Uterus (tissue), 2 donors: ENCODE results near the gene MTSS2.

Experiments used
- CTCF ChIP-seq, 4 experiments: fragments of 200-600 bp in 2 of 4; fragments of 450-650 bp in 2 of 4; sonication (generic) in 2 of 4; IDR thresholded peaks; one replicate each; pipeline ENCODE4 v1.5.1; 2016 to 2019; ENCODE audit warnings: antibody characterized with exemption in 4 of 4, mild to moderate bottlenecking in 2 of 4, moderate library complexity in 1 of 4
- POLR2A ChIP-seq, 2 donors: fragments of 450-650 bp; IDR thresholded peaks; one replicate each; pipeline ENCODE4 v1.6.1; 2016; ENCODE audit warnings: antibody characterized with exemption in 2 of 2, mild to moderate bottlenecking in 1 of 2, moderate library complexity in 1 of 2

GRCh38 chr16:70674221-70675014, 11.4 kb downstream of the MTSS2 start:
- TF ChIP-seq CTCF (IDR thresholded peaks at IDR 0.05) (no peak), POLR2A (IDR thresholded peaks at IDR 0.05) (no peak)
